Pancreas (tissue), 10 donors: ENCODE data around the gene A1BG. TPM values are rescaled to one million over a fixed set of nuclear protein-coding genes. Genes with fewer than 3 reads are reported as not detected.

Source experiments
- ATAC-seq, 4 donors: fragments of 200-7000 bp; cut with Tn5 transposase; one replicate each; pipeline versions ENCODE4 v1.8.0 to v1.9.1; 2020; ENCODE audit warnings: mild to moderate bottlenecking in 4 of 4, moderate library complexity in 4 of 4
- DNase-seq, 6 donors: peaks; one replicate each; pipeline ENCODE4 v3.0.0-alpha.2; 2020
- FAIRE-seq: peaks from 2 replicates; lab custom pipeline; 2012; peaks lifted over from hg19 to GRCh38; lab: Jason Lieb, UNC
- H3K27ac ChIP-seq, 4 donors: fragments of 200-600 bp; sonication (generic); 1 replicate in 3 of 4; 2 replicates in 1 of 4; pipeline versions ENCODE4 v1.5.0 to v1.8.0; 2020
- H3K27me3 ChIP-seq, 4 donors: fragments of 200-600 bp; one replicate each; pipeline ENCODE4 v1.8.0; 2021
- H3K36me3 ChIP-seq, 3 donors: fragments of 200-600 bp; sonication (generic) in 1 of 3; one replicate each; pipeline versions ENCODE4 v1.5.0 to v1.8.0; 2020 to 2021
- H3K4me1 ChIP-seq, 3 donors: fragments of 200-600 bp; one replicate each; pipeline ENCODE4 v1.8.0; 2021
- H3K4me3 ChIP-seq, 4 donors: fragments of 200-600 bp; sonication (generic) in 2 of 4; one replicate each; pipeline versions ENCODE4 v1.5.0 to v1.8.0; 2020 to 2021
- H3K9me3 ChIP-seq, 4 donors: fragments of 200-600 bp; one replicate each; pipeline ENCODE4 v1.8.0; 2021
- CTCF ChIP-seq, 4 donors: fragments of 200-600 bp; sonication (generic) in 3 of 4; IDR thresholded peaks; one replicate each; pipeline versions ENCODE4 v1.5.0 to v1.8.0; 2021; ENCODE audit warnings: antibody characterized with exemption in 4 of 4
- WGBS, 2 donors: extraction: QIAGEN DNeasy Blood & Tissue Kit; methylation state at CpG; one replicate each; pipeline ENCODE4 v1.1.7; 2013; 5-methylcytosine and 5-hydroxymethylcytosine counted together
- intact Hi-C, 3 donors: fragments of 100-400 bp; cut with DNase I; formaldehyde crosslinking; loops; one replicate each; pipeline versions ENCODE4 v1.11.1 to v1.14.2; 2022
- polyA plus RNA-seq, 2 donors: library from polyadenylated mRNA; stranded (reverse); fragments of 200-250 nt; gene quantifications; one replicate each; pipeline ENCODE4 v1.2.3, GENCODE V29; 2013
- total RNA-seq, 6 donors: library from RNA; stranded (reverse); fragmentation: NEBNext Ultra II Directional in 4 of 6; extraction: Animal tissue kit (Norgen Biotek cat#: 25700) in 4 of 6; gene quantifications; one replicate each; pipeline versions ENCODE4 v1.2.1 to v1.2.4, GENCODE V29; 2021 to 2023
- donor health status: healthy with polysubstance abuse.
- donor health status: DM: no; HTN: no; CAD: no; lungs with moderate emphysema.
- donor health status: DM: no; HTN: no; CAD: no.
- donor health status: control.
- donor health status: control.
- donor health status: Bipolar disorder and iron deficiency.
- donor health status: DM: yes; HTN: yes; CAD: no.
- donor health status: DM: no; HTN: no; CAD: no.
- donor health status: DM: no; HTN: no; CAD: no.
- donor health status: DM: yes; HTN: yes; CAD: no.

A1BG gene
- total and polyA plus RNA-seq, 8 donors = 3.3 to 49.0 (median 6.5) TPM

GRCh38 chr19:58330458-58330857 lies 22.8 kb downstream of the A1BG start:
- H3K4me1 ChIP-seq = peaks cover 0 to 13% (median 7%) of the 10 kb centered on the region in 3 donors
- intact Hi-C loops = no loop called here
- H3K9me3 ChIP-seq = no peaks in the 10 kb centered on the region
- no peak for FAIRE-seq
- no peaks in the 10 kb centered on the region for H3K36me3 ChIP-seq
- no peak overlapping the region for H3K4me3 ChIP-seq
- no peak for ATAC-seq
- no peak for TF ChIP-seq CTCF (IDR thresholded peaks at IDR 0.05)
- no peaks in the 10 kb centered on the region for H3K27me3 ChIP-seq
- WGBS, 2 donors = 64 to 71% methylated on average over 4 of the region's 4 CpGs
- H3K27ac ChIP-seq = no peak overlapping the region
- DNase-seq = no peak

GRCh38 chr19:58328999-58329398 lies 24.3 kb downstream of the A1BG start:
- H3K4me1 ChIP-seq = peaks cover 0 to 13% (median 7%) of the 10 kb centered on the region in 3 donors
- intact Hi-C loops = no loop called here
- no peak overlapping the region for H3K4me3 ChIP-seq
- no peaks in the 10 kb centered on the region for H3K36me3 ChIP-seq
- ATAC-seq (no peak), FAIRE-seq (no peak), DNase-seq (no peak)
- WGBS, 2 donors = 68 to 72% methylated on average over 10 of the region's 10 CpGs
- TF ChIP-seq CTCF (IDR thresholded peaks at IDR 0.05) = no peak
- no peak overlapping the region for H3K27ac ChIP-seq
- H3K27me3 ChIP-seq = no peaks in the 10 kb centered on the region
- H3K9me3 ChIP-seq = no peaks in the 10 kb centered on the region

GRCh38 chr19:58326914-58327726 lies 26.2 kb downstream of the A1BG start, which contains the start of gene ZSCAN22:
Gene ZSCAN22, plus strand, starts transcription at chr19:58326994. Its CDS starts 7,809 bp downstream, at chr19:58334803.
- Histone ChIP-seq H3K9me3 (no peaks in the 10 kb centered on the region), H3K36me3 (no peaks in the 10 kb centered on the region), H3K4me3 (peak within 1 kb of the TSS; percentile 74 to 91 (median 78)), H3K4me1 (peaks cover 0 to 13% (median 7%) of the 10 kb centered on the region in 3 donors), H3K27me3 (no peaks in the 10 kb centered on the region), H3K27ac (peak within 1 kb of the TSS; percentile 76 to 90 (median 82))
- DNase-seq (peak; percentile 95 to 98 (median 96)), FAIRE-seq (no peak), ATAC-seq (peak; percentile 97 to 99 (median 97))
- 0% methylated on average over 62 of the region's 62 CpGs for WGBS, 2 donors
- intact Hi-C loops = no loop called here
- no peak for TF ChIP-seq CTCF (IDR thresholded peaks at IDR 0.05)

- Histone ChIP-seq H3K4me3 (peak overlapping the region; percentile 74 to 91 (median 78)), H3K27me3 (no peaks in the 10 kb centered on the region), H3K27ac (peak overlapping the region in 3 of 4 donors; percentile 76 to 90 (median 79)), H3K9me3 (no peaks in the 10 kb centered on the region), H3K4me1 (peaks cover 0 to 13% (median 7%) of the 10 kb centered on the region in 3 donors), H3K36me3 (no peaks in the 10 kb centered on the region)
- 2 to 3% methylated on average over 9 of the region's 9 CpGs for WGBS, 2 donors
- peak; percentile 9 to 31 (median 23) for ATAC-seq
- DNase-seq = no peak
- intact Hi-C loops = no loop called here
- no peak for TF ChIP-seq CTCF (IDR thresholded peaks at IDR 0.05)
- FAIRE-seq = no peak
Measured at GRCh38 chr19:58326501-58326913, 26.8 kb downstream of the A1BG start.
